ENCODE data around the gene CDK17. TPM values are rescaled to one million over a fixed set of nuclear protein-coding genes. Genes with fewer than 3 reads are reported as not detected.

Gene CDK17
- total RNA-seq, 2 experiments from 2014 or later, result 28.4 to 29.0 TPM

DNA sequence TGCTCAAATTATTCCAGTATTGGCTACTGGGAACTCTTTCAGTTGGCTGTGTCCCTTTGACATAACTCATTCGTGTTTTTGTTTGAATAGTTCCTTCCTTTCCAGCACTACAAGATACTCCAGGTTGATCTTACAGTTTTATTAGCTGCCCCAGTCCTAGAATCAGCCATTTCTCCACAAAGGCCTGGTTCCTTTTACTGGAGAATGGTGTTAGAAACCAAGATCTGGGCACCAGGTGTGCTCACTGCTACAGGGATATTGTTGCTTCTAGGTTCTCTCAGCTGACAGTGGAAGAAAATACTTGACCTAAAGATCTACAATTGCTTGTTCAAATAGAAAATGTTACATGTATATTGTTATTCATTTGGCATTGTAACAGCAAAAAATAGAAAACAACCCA, 21.9 kb downstream of the CDK17 start:
- peak overlapping the region; percentile 91 for H3K27ac Mint-ChIP-seq
- H3K4me3 Mint-ChIP-seq, result peak overlapping the region; percentile 75
- POLR2A ChIA-PET, result interaction anchor here (1.0 to 2.0 kb wide), 4 partner anchors 11 to 23 kb away, joined by 3 to 8 read pairs (median 4); partner anchors contain the start of gene CDK17
- TF ChIP-seq, protein P1, sequence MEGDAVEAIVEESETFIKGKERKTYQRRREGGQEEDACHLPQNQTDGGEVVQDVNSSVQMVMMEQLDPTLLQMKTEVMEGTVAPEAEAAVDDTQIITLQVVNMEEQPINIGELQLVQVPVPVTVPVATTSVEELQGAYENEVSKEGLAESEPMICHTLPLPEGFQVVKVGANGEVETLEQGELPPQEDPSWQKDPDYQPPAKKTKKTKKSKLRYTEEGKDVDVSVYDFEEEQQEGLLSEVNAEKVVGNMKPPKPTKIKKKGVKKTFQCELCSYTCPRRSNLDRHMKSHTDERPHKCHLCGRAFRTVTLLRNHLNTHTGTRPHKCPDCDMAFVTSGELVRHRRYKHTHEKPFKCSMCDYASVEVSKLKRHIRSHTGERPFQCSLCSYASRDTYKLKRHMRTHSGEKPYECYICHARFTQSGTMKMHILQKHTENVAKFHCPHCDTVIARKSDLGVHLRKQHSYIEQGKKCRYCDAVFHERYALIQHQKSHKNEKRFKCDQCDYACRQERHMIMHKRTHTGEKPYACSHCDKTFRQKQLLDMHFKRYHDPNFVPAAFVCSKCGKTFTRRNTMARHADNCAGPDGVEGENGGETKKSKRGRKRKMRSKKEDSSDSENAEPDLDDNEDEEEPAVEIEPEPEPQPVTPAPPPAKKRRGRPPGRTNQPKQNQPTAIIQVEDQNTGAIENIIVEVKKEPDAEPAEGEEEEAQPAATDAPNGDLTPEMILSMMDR (IDR thresholded peaks at IDR 0.05), result no peak
- CTCF ChIA-PET, result interaction anchor here (0.6 to 2.6 kb wide), 7 partner anchors 9 to 138 kb away, joined by 3 to 18 read pairs (median 4); partner anchors contain the start of gene CDK17
- peak; percentile 18 for ATAC-seq
- intact Hi-C loops (cut with micrococcal nuclease), result loop anchor here (2.0 to 5.0 kb wide), 2 partner anchors 20 to 41 kb away; no protein-coding TSS in a partner anchor
- peaks cover 25% of the 10 kb centered on the region for H3K36me3 Mint-ChIP-seq (ENCODE audit: low read depth)
- H3K27me3 Mint-ChIP-seq, result no peaks in the 10 kb centered on the region
- H3K4me1 Mint-ChIP-seq (ENCODE audit: low read depth), result peaks cover 72% of the 10 kb centered on the region
- peaks cover 13% of the 10 kb centered on the region for H3K9me3 Mint-ChIP-seq
- no peak for DNase-seq

DNA sequence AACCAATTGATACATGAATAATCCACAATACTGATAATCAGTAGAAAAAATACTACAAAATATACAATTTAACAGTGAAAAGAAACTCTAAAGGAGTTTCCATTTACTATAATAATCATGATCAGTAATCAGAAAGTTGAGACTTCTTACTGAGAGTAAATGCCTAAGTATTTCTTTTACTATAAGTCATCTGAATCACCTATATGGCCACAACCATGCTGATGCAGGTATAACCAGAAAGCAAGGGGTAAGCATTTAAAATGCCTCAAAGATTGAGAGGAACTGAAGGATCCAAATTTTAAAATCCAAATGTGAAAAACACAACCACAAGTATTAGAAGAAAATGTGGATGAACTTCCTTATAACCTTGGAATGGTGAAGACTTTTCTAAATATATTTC, 23.4 kb downstream of the CDK17 start:
- intact Hi-C loops (cut with micrococcal nuclease), result loop anchor here (5.0 kb wide), 1 partner anchor 40 kb away; no protein-coding TSS in a partner anchor
- peaks cover 16% of the 10 kb centered on the region for H3K36me3 Mint-ChIP-seq (ENCODE audit: low read depth)
- H3K4me1 Mint-ChIP-seq (ENCODE audit: low read depth), result peaks cover 68% of the 10 kb centered on the region
- CTCF ChIA-PET, result interaction anchor here (0.8 to 1.3 kb wide), 2 partner anchors 22 to 27 kb away, joined by 3 to 6 read pairs; no protein-coding TSS in a partner anchor
- ATAC-seq (no peak), DNase-seq (no peak)
- H3K27me3 Mint-ChIP-seq, result no peaks in the 10 kb centered on the region
- H3K27ac Mint-ChIP-seq, result peak overlapping the region; percentile 91
- TF ChIP-seq, protein P1 (IDR thresholded peaks at IDR 0.05), result no peak
- POLR2A ChIA-PET, result interaction anchor here (3.0 kb wide), 1 partner anchor 23 kb away, joined by 14 read pairs; the partner anchor contains the start of gene CDK17
- peaks cover 8% of the 10 kb centered on the region for H3K9me3 Mint-ChIP-seq
- peak overlapping the region; percentile 75 for H3K4me3 Mint-ChIP-seq

DNA sequence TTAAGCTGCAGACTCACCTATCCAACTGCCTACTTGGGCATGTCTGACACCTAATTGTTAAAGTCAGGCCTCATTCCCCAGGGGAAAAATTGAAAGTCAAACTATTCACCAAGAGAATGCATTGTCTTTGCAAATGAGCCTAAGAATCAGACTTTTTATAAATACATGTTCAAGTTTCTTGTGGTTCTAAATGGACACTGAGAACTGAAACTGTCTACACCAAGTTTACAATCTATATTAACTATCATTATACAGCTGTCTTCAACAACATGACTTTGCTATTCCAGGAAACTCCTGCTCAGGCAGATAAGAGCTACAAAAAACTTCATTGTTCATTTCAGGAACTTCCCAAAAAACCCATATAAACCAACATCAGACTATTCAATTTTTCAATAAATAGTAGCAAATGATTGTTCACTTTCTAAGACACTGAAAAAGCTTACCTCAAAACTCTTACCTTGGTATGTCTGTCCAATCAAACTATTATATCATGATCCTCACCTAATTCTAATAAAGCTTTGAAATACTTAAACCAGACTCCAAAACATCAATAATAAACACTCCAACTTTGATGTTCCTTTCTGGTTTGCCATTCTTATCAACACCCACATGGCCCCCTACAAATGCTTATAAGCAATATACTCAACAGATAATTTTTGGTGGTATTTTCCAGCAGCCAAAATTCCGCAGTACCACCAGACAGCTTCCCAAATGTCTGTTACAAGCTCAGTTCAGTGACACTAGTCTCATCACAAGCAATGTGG, 24.2 kb downstream of the CDK17 start:
- peaks cover 68% of the 10 kb centered on the region for H3K4me1 Mint-ChIP-seq (ENCODE audit: low read depth)
- H3K9me3 Mint-ChIP-seq, result peaks cover 8% of the 10 kb centered on the region
- intact Hi-C loops (cut with micrococcal nuclease), result loop anchor here (5.0 kb wide), 1 partner anchor 39 kb away; no protein-coding TSS in a partner anchor
- H3K27ac Mint-ChIP-seq, result peak overlapping the region; percentile 91
- no peak for DNase-seq
- no peaks in the 10 kb centered on the region for H3K27me3 Mint-ChIP-seq
- no peak overlapping the region for H3K4me3 Mint-ChIP-seq
- ATAC-seq, result no peak
- peaks cover 17% of the 10 kb centered on the region for H3K36me3 Mint-ChIP-seq (ENCODE audit: low read depth)
- TF ChIP-seq, protein P1 (IDR thresholded peaks at IDR 0.05), result no peak
- POLR2A ChIA-PET, result interaction anchor here (0.6 to 3.0 kb wide), 2 partner anchors 24 to 318 kb away, joined by 4 to 14 read pairs; partner anchors contain the start of gene CDK17
- CTCF ChIA-PET, result interaction anchor here (0.6 to 1.9 kb wide), 11 partner anchors 10 to 632 kb away, joined by 3 to 7 read pairs (median 4); partner anchors contain the start of gene CDK17

DNA sequence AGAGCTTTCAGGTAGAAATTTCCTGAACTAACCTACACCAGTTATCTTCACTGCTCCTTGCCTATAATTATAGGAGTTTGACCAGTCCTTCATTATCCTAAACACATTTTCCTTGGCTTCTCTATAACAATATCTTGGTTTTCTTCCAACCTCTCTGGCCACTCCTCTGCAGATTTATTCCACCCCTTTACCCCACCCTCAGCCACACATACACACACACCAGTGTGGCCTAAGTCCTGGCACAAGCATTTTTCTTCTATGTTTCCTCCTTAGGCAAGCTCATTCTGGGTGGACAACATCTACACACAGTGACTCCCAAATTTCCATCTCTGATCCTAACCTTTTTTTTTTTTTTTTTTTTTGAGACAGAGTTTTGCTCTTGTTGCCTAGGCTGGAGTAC, 25.1 kb downstream of the CDK17 start:
- Mint-ChIP-seq H3K4me1 (ENCODE audit: low read depth) (peaks cover 66% of the 10 kb centered on the region), H3K36me3 (ENCODE audit: low read depth) (peaks cover 16% of the 10 kb centered on the region), H3K4me3 (no peak overlapping the region), H3K27me3 (no peaks in the 10 kb centered on the region), H3K9me3 (peaks cover 8% of the 10 kb centered on the region), H3K27ac (peak overlapping the region; percentile 63)
- DNase-seq (no peak), ATAC-seq (no peak)
- TF ChIP-seq, protein P1 (IDR thresholded peaks at IDR 0.05), result no peak
- POLR2A ChIA-PET, result interaction anchor here (0.6 to 3.0 kb wide), 3 partner anchors 9 to 317 kb away, joined by 3 to 14 read pairs (median 4); partner anchors contain the start of gene CDK17
- intact Hi-C loops (cut with micrococcal nuclease), result loop anchor here (5.0 kb wide), 1 partner anchor 38 kb away; no protein-coding TSS in a partner anchor
- CTCF ChIA-PET, result interaction anchor here (0.6 to 2.7 kb wide), 8 partner anchors 14 to 633 kb away, joined by 3 to 17 read pairs (median 4); no protein-coding TSS in a partner anchor

Measured in activated CD8-positive, alpha-beta T cell treated with anti-CD3 and anti-CD28 coated beads for 36 hours (primary cell).